Activated B cell treated with CpG ODN at 0.5 μM for 24 hours (primary cell): ENCODE measurements around the gene WDR36. TPM values are rescaled to one million over a fixed set of nuclear protein-coding genes. Genes with fewer than 3 reads are reported as not detected.
A peak's percentile ranks its signal among the peaks of the same experiment; 100 is the strongest.

Experiments
- ATAC-seq: fragments of 200-7000 bp; cut with Tn5 transposase; one replicate; pipeline ENCODE4 v1.10.0; 2021; ENCODE audit warnings: low read depth, mild to moderate bottlenecking, moderate library complexity
- CTCF ChIA-PET: fragments of 350-600 bp; sonication (Branson Sonifier 250); formaldehyde crosslinking; loops from one replicate; lab custom pipeline; 2021; ENCODE audit warnings: antibody characterized with exemption; lab: Charles Lee
- POLR2A ChIA-PET: fragments of 350-600 bp; sonication (Branson Sonifier 250); formaldehyde crosslinking; loops from one replicate; lab custom pipeline; 2021; ENCODE audit warnings: antibody characterized with exemption; lab: Charles Lee
- DNase-seq: peaks from one replicate; pipeline ENCODE4 v3.0.0; 2022
- H3K27ac Mint-ChIP-seq: one replicate; pipeline ENCODE4 v1.8.0; 2020; ENCODE audit warnings: mixed read lengths
- H3K27me3 Mint-ChIP-seq: one replicate; pipeline ENCODE4 v1.8.0; 2021; ENCODE audit warnings: mixed read lengths
- H3K36me3 Mint-ChIP-seq: one replicate; pipeline ENCODE4 v1.8.0; 2021; ENCODE audit warnings: low read depth, mixed read lengths
- H3K4me1 Mint-ChIP-seq: one replicate; pipeline ENCODE4 v1.8.0; 2021; ENCODE audit warnings: mixed read lengths
- H3K4me3 Mint-ChIP-seq: one replicate; pipeline ENCODE4 v1.8.0; 2020; ENCODE audit warnings: mild to moderate bottlenecking, mixed read lengths
- H3K9me3 Mint-ChIP-seq: one replicate; pipeline ENCODE4 v1.8.0; 2020; ENCODE audit warnings: mixed read lengths
- CTCF ChIP-seq: fragments of 200-600 bp; IDR thresholded peaks from one replicate; pipeline ENCODE4 v1.8.0; 2022; ENCODE audit warnings: antibody characterized with exemption, mild to moderate bottlenecking
- intact Hi-C: fragments of 100-400 bp; cut with micrococcal nuclease; formaldehyde crosslinking; loops from one replicate; pipeline ENCODE4 v1.15.1; 2024
- total RNA-seq: library from RNA; stranded (reverse); gene quantifications from 2 replicates; pipeline ENCODE4 v1.2.3, GENCODE V29; 2022

Gene WDR36
- total RNA-seq, 1 donor from 2014 or later: 48.6 TPM

GRCh38 chr5:111147502-111147901 is 55.4 kb downstream of the WDR36 start:
- Mint-ChIP-seq H3K4me3 (no peak overlapping the region), H3K36me3 (no peaks in the 10 kb centered on the region), H3K9me3 (no peaks in the 10 kb centered on the region), H3K27ac (no peak overlapping the region), H3K4me1 (no peaks in the 10 kb centered on the region), H3K27me3 (peaks cover 9% of the 10 kb centered on the region)
- DNase-seq (no peak), ATAC-seq (no peak)
- intact Hi-C loops: no loop called here
- ChIA-PET POLR2A (no interaction called here), CTCF (no interaction called here)
- TF ChIP-seq CTCF: no peak

- DNase-seq (no peak), ATAC-seq (no peak)
- H3K27ac Mint-ChIP-seq: no peak overlapping the region
- intact Hi-C loops: loop anchor here (1.0 kb wide), 1 partner anchor 13 kb away; no protein-coding TSS in a partner anchor
- POLR2A ChIA-PET: no interaction called here
- H3K4me3 Mint-ChIP-seq: no peak overlapping the region
- TF ChIP-seq CTCF: peak; percentile 84
- H3K4me1 Mint-ChIP-seq: no peaks in the 10 kb centered on the region
- H3K36me3 Mint-ChIP-seq: no peaks in the 10 kb centered on the region
- H3K27me3 Mint-ChIP-seq: peaks cover 17% of the 10 kb centered on the region
- no peaks in the 10 kb centered on the region for H3K9me3 Mint-ChIP-seq
- CTCF ChIA-PET: no interaction called here
These were observed 59.9 kb downstream of the WDR36 start for GRCh38 chr5:111151998-111152397.

- ATAC-seq (no peak), DNase-seq (no peak)
- no peaks in the 10 kb centered on the region for H3K9me3 Mint-ChIP-seq
- intact Hi-C loops: no loop called here
- H3K27me3 Mint-ChIP-seq: peaks cover 16% of the 10 kb centered on the region
- ChIA-PET CTCF (no interaction called here), POLR2A (no interaction called here)
- TF ChIP-seq CTCF: no peak
- no peak overlapping the region for H3K4me3 Mint-ChIP-seq
- H3K36me3 Mint-ChIP-seq: no peaks in the 10 kb centered on the region
- no peak overlapping the region for H3K27ac Mint-ChIP-seq
- H3K4me1 Mint-ChIP-seq: no peaks in the 10 kb centered on the region
These were observed 61.3 kb downstream of the WDR36 start for GRCh38 chr5:111153483-111153882.

GRCh38 chr5:111153945-111154344 is 61.8 kb downstream of the WDR36 start:
- TF ChIP-seq CTCF: no peak
- DNase-seq (no peak), ATAC-seq (no peak)
- no peak overlapping the region for H3K4me3 Mint-ChIP-seq
- H3K9me3 Mint-ChIP-seq: no peaks in the 10 kb centered on the region
- CTCF ChIA-PET: no interaction called here
- POLR2A ChIA-PET: no interaction called here
- H3K36me3 Mint-ChIP-seq: no peaks in the 10 kb centered on the region
- peaks cover 16% of the 10 kb centered on the region for H3K27me3 Mint-ChIP-seq
- no peak overlapping the region for H3K27ac Mint-ChIP-seq
- intact Hi-C loops: no loop called here
- H3K4me1 Mint-ChIP-seq: no peaks in the 10 kb centered on the region

- no peaks in the 10 kb centered on the region for H3K4me1 Mint-ChIP-seq
- peaks cover 10% of the 10 kb centered on the region for H3K27me3 Mint-ChIP-seq
- no peak overlapping the region for H3K27ac Mint-ChIP-seq
- intact Hi-C loops: loop anchor here (1.0 to 5.0 kb wide), 4 partner anchors 121 to 1004 kb away; no protein-coding TSS in a partner anchor
- DNase-seq (no peak), ATAC-seq (peak; percentile 49)
- peak; percentile 99 for TF ChIP-seq CTCF
- H3K4me3 Mint-ChIP-seq: no peak overlapping the region
- H3K9me3 Mint-ChIP-seq: no peaks in the 10 kb centered on the region
- ChIA-PET CTCF (interaction anchor here (0.6 to 2.3 kb wide), 7 partner anchors 12 to 1017 kb away, joined by 3 to 15 read pairs (median 3); no protein-coding TSS in a partner anchor), POLR2A (no interaction called here)
- H3K36me3 Mint-ChIP-seq: no peaks in the 10 kb centered on the region
These were observed 66.1 kb downstream of the WDR36 start for GRCh38 chr5:111158105-111158744.
